Testis (tissue), 2 donors: Measurements from ENCODE around the gene BAIAP2.

Experiments used
- CTCF ChIP-seq, 3 experiments: fragments of 450-650 bp in 2 of 3; fragments of 200-600 bp in 1 of 3; sonication (generic) in 1 of 3; IDR thresholded peaks; one replicate each; pipeline ENCODE4 v1.5.1; 2016 to 2019; ENCODE audit warnings: antibody characterized with exemption in 3 of 3, mild to moderate bottlenecking in 2 of 3, moderate library complexity in 1 of 3
- POLR2A ChIP-seq: fragments of 450-650 bp; IDR thresholded peaks from one replicate; pipeline ENCODE4 v1.6.1; 2017; ENCODE audit warnings: antibody characterized with exemption, mild to moderate bottlenecking, moderate library complexity

- no peak for TF ChIP-seq POLR2A
- TF ChIP-seq CTCF (IDR thresholded peaks at IDR 0.05) = no peak
Observed at GRCh38 chr17:81030741-81031565, 4.0 kb upstream of the BAIAP2 start.
